Fibroblast of skin of right quadriceps (primary cell): ENCODE data around the gene OXSR1.
"Not testable (repeated sequence)": the region's sequence is repeated elsewhere in the genome, so short reads cannot be mapped to it uniquely, and the experiment has no call there.

Experiments used
- DNase-seq: peaks from one replicate; pipeline ENCODE4 v3.0.0-alpha.2; 2013

Gene OXSR1

DNA sequence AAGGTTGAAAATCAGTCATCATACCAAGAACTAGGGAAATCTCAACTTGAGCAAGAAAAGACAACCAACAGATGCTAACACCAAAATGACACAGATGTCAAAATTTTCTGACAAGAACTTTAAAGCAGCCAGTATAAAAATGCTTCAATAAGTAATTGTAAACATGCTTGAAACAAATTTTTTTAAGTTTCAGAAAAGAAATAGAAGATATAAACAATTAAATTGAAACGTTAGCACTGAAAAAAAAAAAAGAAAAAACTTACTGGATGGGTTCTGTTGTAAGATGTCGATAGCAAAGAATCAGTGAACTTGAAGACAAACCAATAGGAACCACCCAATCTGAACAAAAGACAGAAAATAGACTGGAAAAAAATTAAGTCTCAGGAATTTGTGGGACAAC, 18.8 kb upstream of the OXSR1 start:
- DNase-seq, result no peak

DNA sequence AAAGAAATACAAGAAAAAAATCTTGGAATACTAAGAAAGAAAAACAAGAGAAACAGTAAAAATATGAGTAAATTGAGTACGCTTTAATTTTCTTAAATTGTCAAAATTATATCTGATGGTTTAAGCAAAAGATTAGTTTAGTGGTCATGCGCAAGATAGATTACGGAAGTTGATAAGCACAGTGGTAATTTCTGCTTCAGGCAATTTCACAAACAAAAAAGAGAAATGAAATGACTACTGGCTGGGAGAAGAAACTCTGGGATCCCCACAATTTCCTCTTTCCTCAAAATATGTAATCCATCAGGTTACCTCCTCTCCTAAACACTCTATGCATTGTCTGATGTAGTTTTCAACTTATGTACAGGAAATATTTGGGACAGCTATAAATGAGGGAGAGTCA, 17.9 kb upstream of the OXSR1 start:
- DNase-seq, result no peak

DNA sequence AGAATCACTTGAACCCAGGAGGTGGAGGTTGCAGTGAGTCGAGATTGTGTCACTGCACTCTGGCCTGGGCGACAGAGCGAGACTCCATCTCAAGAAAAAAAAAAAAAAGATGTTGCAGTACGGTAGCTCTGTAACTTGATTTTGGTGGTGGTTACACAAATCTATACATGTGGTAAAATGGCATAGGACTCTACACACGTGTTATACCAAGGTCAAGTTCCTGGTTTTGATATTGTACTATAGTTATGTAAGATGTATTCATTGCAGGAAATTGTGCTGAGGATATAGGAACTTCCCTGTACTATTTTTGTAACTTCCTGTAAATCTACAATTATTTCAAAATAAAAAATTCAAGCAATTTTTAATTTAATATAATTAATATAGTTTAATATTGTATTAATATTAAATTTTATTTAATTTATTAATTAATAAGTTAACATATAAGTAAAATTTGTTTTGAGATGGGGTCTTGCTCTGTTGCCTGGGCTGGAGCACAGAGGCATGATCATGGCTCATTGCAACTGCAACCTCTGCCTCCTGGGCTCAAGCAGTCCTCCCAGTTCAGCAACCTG, 16.9 kb upstream of the OXSR1 start:
- DNase-seq, result no peak

DNA sequence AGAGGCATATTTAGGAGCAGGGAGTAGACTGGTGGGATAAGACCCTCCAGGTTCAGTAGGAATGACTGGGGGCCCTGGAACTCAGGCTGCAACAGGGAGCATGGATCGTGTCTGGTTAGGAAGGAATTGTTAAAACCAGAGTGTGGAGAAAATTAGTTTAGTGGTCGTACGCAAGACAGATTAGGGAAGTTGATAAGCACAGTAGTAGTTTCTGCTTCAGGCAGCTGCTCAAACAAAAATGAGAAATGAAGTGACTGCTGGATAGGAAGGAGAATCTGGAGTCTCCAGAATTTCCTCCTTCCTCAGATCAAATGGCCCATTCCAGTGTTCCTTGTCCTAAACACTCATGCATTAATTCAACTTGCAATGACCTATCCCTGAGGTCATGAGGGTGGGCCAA, 15.6 kb upstream of the OXSR1 start:
- DNase-seq, result no peak

DNA sequence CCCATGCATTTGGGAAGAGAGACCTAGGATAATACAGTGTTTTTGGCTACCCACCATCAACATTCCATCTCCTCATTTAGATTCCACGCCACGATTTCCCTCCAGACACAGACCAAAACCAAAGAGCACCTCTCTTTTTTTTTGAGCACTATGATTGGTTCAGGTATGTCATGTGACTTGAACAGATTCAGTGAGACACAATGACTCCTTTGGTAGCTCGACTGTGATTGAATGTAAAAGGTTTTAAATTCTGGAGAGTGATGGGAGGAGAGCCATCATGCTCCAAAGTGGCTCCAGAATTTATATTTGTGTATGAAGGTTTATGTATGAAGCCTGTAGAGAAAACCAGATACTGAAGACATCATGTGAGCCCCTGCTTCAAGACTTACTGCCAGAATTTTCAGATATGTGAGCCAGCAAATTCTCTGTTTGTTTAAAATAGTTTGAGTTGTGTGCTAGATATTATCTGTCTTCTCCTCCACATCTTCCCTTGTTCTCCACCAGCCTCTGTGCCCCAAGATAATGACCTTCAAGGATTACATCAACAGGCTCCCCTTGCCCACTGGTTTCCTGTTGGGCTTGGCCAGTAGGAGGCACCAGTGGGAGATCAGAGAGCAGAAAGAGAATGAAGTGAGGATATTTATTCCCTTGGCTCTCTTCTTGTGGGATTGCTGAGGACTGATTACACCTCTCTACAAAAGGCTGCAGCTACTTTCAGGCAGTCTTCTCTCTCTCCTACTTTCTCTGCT, 14.4 kb upstream of the OXSR1 start:
- no peak for DNase-seq

DNA sequence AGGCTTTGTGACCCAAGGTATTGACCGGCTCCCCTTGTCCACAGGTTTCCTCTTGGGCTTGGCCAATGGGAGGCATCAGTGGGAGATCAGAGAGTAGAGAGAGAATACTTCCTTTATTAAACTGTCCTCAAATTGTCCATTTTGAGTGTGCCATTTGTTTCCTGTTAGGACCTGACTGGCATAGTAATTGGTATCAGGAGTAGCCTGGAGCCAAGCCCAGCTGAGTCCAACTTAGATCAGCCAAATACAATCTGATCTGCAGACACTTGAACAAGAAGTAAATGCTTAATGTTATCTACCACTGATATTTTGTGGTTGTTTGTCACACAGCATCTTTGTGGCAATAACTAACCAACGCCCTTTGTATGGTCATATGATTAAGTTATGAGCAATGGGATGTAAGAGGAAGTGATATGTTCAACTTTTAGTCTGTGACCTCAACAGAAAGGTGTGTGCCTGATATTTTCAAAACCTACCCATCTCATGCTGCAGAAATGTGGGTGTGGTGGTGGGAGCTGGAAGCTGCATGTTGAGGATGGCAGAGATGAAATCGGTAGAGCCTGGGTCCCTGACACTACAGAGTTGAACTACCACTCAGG, 13.6 kb upstream of the OXSR1 start:
- DNase-seq, result no peak

DNA sequence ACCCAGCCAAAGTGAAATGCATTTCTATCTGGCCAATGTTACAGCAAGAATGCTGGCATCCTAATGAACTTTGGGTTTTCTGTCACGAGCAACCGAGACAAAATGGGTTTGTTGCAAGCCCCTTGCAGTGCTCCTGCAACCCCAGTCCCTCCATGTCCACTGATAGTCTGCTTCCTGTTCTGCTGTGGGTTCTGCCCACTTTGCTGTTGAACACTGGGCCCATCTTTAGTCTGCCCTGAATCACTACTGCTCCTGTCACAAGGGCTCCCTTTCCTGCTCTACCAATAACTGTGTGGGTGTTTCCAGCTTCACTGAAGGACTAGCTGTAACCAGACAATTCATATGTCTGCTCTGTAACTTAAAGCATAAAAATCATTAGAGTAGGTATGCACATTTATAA, 12.7 kb upstream of the OXSR1 start:
- no peak for DNase-seq

DNA sequence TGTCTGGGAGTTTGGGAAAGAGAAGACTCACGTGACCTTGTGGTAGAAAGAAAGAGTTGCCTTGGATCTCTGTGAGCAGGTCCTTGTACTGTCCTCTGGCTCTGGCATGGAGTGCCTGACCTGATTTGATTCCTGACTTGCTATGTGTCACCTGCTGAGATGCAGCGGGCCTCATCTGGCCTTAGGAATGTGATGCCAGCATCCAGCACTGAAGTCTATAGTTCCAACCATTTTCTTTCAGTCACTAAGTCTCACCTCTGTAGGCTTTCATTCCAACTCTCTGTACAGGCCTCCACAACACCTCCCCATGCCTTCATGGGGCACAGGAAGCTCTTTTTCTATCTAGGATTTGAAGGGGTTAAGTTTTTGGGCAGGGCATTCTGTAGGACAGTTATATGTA, 12.1 kb upstream of the OXSR1 start:
- no peak for DNase-seq

DNA sequence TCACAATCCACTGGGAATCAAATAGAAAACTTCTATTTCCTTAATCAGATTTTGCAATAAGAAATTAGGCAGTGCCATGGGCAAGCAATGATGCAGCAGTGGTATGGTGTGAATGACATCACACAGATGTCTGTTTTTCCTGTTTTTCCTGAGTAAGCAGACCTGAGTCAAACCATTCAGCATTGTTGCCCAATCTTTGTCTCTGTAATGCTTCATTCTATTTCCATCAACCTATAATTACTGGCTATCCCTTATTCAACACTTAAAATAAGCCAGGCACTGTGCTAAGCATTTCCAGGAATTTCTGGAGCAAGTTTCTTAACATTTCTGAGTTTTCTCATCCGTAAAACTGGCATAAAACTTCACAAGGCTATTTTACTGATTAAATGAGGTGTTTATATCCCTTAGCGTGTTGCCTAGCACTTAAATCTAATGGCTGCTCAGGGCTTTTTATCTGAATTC, 11.3 kb upstream of the OXSR1 start:
- peak; percentile 78 for DNase-seq

DNA sequence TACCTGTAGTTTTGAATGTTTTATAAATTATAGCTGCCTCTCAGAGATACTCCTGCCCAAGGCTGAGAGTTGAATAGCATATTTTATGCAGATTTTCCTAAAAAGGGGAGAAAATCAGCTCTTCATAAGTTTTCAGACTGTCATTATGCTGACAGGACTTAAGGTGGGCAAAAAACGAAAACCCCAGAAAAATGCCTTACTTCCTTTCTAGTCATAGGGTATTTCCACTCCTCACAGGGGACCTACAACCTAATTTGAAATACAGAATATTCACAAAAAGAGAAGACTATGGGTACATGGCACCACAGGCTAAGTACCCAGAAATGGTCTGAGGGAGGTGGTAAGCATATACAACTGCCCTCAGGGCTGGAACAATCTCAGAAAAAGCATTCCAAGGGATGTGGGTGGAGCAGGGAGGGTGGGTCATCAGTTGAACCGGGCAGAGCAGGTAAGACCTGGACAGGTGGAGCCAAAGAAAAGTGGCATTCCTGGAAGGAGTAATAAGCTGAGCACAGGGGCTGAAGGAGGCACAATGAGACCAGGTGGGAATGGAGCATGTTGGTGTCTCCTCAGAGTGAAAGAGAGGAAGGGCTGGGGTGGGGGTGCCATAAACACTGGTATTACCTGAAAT, 10.6 kb upstream of the OXSR1 start:
- no peak for DNase-seq

DNA sequence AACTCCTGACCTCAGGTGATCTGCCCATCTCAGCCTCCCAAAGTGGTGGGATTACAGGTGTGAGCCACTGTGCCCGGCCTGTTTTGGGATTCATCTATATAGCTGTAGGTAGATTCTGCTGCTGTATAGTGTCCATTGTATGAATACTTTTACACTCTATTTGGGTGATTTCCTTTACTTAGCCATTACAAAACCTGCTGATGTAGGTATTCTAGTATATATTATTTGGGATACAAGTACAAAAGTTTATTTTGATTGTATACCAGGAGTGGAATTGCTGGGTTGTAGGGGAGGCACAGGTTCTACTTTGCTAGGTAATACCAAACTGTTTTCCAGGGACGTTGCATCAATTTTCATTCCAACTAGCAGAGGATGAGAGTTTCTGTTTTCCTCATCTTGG, 9.5 kb upstream of the OXSR1 start:
- no peak for DNase-seq

DNA sequence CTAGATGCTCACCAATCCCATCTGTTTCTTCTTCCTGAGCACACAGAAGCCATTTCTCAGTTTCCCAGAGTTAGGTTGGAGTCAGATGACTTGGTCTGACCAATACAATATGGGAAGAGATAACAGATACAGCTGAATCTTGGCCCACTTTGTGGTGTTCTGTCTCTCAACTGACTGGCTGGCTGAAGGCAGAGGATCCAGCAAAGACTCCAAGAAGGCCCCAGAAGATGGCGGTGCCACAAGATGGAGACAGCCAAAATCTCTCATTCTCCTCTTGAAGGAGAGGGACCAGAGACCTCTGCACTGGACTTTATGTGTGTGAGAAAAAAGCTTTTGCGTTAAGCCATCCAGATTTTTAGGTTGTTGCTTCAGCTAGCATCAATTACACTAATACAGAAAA, 8.2 kb upstream of the OXSR1 start:
- no peak for DNase-seq

DNA sequence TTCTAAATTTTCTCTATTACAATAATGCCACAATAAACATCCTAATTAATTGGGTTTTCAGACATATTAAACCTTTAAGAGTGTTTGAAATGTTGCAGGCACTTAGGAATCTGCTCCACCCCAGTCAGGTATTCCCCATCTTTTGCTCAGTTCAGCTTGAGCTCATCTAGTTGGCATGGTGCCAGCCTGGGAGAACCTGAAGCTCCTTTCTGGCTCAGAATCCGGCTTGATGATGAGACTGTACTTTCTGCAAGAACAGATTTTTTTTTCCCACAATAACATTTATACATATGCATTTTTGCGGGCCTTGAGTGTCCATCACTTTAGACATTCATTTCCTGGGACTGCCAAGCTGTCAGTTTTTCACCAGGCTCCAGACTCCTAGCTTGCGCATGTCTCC, 7.7 kb upstream of the OXSR1 start:
- DNase-seq, result no peak

DNA sequence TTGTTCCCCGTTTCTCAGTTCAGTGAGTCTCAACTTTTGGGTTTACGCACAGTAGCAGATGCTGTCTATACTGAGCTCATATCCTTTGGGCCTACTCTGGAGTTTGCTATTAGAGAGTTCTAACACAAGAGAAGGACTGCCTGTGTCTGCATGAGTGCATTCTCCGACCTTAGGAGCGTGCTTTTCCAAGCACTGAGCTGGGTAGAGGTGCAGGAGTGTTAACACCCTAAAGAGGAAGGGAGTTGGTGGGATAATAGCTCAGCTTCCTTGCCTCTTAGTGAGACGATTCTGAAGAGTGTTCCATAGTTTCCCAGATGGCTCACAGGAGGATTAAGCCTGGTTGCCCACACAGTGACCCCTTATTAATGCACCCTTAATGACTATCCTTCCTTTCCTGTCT, 6.9 kb upstream of the OXSR1 start:
- no peak for DNase-seq

DNA sequence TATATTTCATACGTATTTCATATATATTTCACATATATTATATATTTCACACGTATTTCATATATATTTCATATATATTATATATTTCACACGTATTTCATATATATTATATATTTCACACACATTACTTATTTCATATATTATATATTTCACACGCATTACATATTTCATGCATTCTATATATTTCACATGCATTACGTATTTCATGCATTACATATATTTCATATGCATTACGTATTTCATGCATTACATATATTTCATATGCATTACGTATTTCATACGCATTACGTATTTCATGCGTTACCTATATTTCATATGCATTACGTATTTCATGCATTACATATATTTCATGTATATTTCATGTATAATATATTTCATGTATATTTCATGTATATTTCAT, 4.6 kb upstream of the OXSR1 start:
- not testable (repeated sequence) for DNase-seq

DNA sequence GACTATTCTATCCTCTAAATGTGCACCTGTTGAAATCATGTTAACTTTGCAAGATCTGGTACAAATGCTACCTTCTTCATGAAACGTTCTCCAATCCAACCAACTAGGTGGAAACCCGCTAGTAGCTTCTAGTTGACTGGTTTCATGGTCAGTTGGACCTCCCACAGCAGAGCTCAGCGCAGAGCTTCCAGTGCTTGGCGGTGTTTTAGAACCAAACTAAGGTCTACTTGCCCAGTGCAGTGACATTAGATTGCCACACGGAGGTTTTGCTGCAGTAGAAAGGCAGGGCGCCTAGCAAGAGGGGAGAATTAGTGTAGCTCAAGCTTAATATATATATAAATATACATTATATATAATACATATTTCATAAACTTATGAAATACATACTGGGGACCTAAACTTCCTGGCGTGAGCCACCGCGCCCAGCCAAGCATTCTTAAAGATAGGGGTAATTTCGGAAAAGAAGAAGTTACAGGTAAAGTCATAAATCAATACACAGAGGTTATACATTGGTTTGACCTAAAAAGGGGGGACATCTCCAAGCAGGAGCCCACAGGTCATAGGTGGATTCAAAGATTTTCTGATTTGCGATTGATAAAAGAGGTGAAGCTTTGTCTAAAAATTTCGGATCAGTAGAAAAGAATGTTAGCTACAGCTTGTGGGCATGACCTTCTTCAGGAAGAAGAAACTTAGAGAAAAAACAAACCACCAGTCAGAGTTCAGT, 2.1 kb upstream of the OXSR1 start:
- no peak for DNase-seq

DNA sequence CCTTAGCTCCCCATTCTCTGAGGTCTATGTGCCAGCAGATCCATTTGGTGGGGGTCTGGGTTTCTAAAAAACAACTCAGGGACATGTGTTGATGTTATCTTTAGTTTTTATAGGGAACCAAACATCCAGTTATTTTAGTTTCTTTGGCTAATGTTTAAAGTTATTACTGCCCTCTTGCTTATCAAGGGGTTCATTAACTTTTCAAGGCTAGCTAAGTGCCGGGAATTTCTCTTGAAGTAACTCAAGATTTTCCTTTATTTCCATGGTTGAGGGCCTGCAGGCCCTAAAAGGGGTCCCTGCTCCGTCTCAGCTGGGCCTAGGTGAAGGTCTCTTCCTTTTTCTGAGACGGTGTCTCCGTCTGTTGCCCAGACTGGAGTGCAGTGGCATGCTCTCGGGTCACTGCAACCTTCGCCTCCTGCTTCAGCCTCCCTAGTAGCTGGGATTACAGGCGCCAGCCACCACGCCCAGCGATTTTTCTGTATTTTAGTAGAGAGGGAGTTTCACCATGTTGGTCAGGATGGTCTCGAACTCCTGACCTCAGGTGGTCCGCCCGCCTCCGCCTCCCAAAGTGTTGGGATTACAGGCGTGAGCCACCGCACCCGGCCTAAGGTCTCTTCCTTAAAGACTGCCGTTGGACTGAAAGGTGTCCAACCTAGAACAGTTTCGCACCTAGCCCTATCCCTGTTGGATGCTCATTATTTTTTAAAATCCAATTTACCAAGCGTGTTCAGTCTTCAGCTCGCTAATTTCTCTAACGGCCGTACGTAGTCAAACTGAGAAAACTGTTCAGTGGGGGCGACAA, 1.3 kb upstream of the OXSR1 start:
- no peak for DNase-seq

DNA sequence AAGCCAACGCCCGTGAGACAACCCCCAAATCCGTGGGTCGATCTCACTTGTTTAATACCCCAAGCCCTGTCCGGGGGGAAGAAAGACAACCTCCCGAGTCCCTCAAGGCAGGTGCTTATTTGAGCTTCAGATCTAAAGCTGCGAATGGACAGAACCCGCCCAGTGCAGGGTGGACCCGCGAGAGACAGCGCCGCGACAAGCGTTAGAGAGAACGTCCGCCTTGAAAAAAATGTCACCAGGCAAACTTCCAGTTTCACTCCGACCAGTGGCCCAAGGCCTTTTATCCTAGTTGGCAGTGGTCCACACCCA, 740 bp upstream of the OXSR1 start:
- no peak for DNase-seq

DNA sequence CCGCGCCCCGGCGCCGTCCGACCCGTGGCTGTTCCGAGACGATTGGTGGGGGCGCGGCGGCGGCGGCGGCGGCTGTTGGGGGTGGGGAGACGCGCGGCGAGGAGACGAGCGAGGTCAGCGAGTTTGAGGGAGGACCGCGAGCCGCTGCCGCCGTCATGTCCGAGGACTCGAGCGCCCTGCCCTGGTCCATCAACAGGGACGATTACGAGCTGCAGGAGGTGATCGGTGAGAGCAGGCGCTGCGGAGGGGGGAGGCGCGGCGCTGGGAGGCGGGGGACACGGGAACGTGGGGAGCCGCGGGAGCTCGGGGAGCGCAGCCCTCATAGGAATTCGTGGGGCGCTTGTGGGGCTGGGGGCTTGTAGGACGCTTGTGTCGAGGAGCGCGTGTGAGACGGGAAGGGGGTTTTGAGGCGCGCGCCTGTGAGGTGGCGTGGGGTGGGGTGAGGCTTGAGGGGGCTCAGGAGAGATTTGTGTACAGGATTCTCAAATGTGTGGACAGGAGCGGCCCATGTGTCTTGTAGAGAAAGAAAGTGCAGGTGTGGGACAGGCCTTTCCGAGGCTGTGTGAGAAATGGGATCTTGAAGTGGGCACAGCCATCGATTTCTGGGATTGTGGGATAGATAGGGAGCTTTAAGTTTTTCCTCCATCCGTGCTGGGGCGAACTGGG, 518 bp downstream of the OXSR1 start:
- no peak for DNase-seq

DNA sequence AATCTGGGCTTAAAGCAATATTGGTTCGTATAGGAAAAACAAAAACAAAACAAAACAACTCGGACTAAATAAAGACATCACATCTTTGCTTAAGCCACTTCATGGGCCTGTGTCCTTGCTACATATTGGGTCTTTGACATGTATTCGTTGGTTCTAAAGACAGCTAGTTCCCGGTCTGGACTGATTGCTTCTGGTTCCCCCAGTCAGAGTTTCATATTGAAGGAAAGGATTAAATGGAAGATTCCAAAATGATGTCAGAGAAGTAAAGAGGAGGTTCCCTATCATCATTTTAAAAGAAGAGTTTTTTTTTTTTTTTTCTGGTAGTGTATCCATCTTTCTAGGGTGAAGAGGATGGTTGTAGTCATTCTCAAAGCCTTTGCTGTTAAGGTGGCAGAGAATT, 2.3 kb downstream of the OXSR1 start:
- DNase-seq, result no peak

DNA sequence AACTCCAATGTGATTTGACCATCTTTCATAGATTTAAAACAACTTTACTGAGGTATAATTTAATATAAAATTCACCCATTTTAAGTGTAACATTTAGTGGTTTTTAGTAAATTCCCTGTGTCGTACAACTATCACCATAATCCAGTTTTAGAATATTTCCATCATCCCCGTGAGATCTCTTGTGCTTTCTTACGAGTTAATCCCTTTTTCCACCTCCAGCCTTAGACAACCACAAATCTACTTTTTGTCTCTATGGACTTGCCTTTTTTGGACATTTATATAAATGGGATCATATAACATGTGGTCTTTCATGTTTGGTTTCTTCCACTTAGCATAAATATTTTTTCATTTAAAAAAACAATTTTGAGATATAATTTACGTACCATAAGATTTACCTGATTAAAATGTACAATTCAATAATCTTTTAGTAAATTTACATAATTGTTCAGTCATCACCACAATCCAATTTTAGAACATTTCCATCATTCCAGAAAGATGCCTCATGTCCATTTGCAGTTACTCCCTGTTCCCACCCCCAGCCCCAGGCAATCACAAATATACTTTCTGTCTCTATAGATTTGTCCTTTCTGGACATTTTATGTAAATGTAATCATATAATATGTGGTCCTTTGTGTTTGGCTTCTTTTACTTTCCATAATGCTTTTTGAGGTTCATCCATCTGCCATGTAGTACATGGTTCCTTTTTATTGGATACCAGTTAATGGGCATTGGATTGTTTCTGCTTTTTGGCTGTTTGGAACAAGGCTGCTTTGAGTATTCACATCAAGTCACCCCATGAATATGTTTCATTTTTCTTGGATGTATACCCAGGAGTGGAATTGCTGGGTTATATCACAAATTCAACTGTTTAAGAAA, 3.1 kb downstream of the OXSR1 start:
- peak; percentile 75 for DNase-seq
